CD4-positive, alpha-beta T cell (primary cell): ENCODE measurements around the gene TEAD2. TPM values are rescaled to one million over a fixed set of nuclear protein-coding genes. Genes with fewer than 3 reads are reported as not detected.
"Not testable (repeated sequence)": the region's sequence is repeated elsewhere in the genome, so short reads cannot be mapped to it uniquely, and the experiment has no call there.

ENCODE experiments used
- ATAC-seq: fragments of 200-7000 bp; cut with Tn5 transposase; one replicate; pipeline ENCODE4 v1.10.0; 2022; ENCODE audit warnings: mild to moderate bottlenecking; ENCODE audit not compliant: poor library complexity
- CTCF ChIA-PET: fragments of 350-600 bp; sonication (Branson Sonifier 250); formaldehyde crosslinking; loops from one replicate; lab custom pipeline; 2021; ENCODE audit warnings: antibody characterized with exemption, inconsistent platforms; lab: Charles Lee
- POLR2A ChIA-PET: fragments of 350-600 bp; sonication (Branson Sonifier 250); formaldehyde crosslinking; loops from one replicate; lab custom pipeline; 2021; ENCODE audit warnings: antibody characterized with exemption, inconsistent platforms; lab: Charles Lee
- DNase-seq, 14 experiments: peaks; one replicate each; pipeline ENCODE4 v3.0.0-alpha.2; 2013 to 2020; ENCODE audit warnings: mixed read lengths in 2 of 14
- H3K27ac ChIP-seq, 2 donors: one replicate each; pipeline versions ENCODE4 v1.5.1 to v1.7.0; 2013; ENCODE audit warnings: low read length in 2 of 2, low read depth in 1 of 2, mild to moderate bottlenecking in 1 of 2
- H3K27me3 ChIP-seq, 2 experiments: 1 replicate in 1 of 2; 2 replicates in 1 of 2; pipeline versions ENCODE4 v1.6.1 to v1.7.0; 2013; ENCODE audit warnings: low read length in 2 of 2, control low read depth in 1 of 2, mild to moderate bottlenecking in 1 of 2, moderate library complexity in 1 of 2; ENCODE audit not compliant: insufficient read depth in 2 of 2, control insufficient read depth in 1 of 2
- H3K36me3 ChIP-seq: one replicate; pipeline ENCODE4 v1.6.1; 2013; ENCODE audit warnings: low read length, control low read depth; ENCODE audit not compliant: insufficient read depth
- H3K4me1 ChIP-seq: one replicate; pipeline ENCODE4 v1.6.1; 2013; ENCODE audit warnings: low read length, control low read depth; ENCODE audit not compliant: insufficient read depth
- H3K4me3 ChIP-seq: one replicate; pipeline ENCODE4 v1.5.1; 2013; ENCODE audit warnings: mild to moderate bottlenecking, low read length, moderate library complexity
- H3K9me3 ChIP-seq, 2 experiments: 1 replicate in 1 of 2; 2 replicates in 1 of 2; pipeline versions ENCODE4 v1.6.1 to v1.7.0; 2013; ENCODE audit warnings: low read length in 2 of 2, mild to moderate bottlenecking in 2 of 2, control low read depth in 1 of 2, moderate library complexity in 1 of 2; ENCODE audit not compliant: control insufficient read depth in 1 of 2, insufficient read depth in 1 of 2
- H3K27ac Mint-ChIP-seq: one replicate; pipeline ENCODE4 v1.8.0; 2020; ENCODE audit warnings: mixed read lengths
- H3K27me3 Mint-ChIP-seq: one replicate; pipeline ENCODE4 v1.8.0; 2021; ENCODE audit warnings: mixed read lengths
- H3K36me3 Mint-ChIP-seq: one replicate; pipeline ENCODE4 v1.8.0; 2021; ENCODE audit warnings: low read depth, mixed read lengths
- H3K4me1 Mint-ChIP-seq: one replicate; pipeline ENCODE4 v1.8.0; 2021; ENCODE audit warnings: low read depth, mixed read lengths
- H3K4me3 Mint-ChIP-seq: one replicate; pipeline ENCODE4 v1.8.0; 2020; ENCODE audit warnings: mild to moderate bottlenecking, mixed read lengths
- H3K9me3 Mint-ChIP-seq: one replicate; pipeline ENCODE4 v1.8.0; 2020; ENCODE audit warnings: mixed read lengths
- CTCF ChIP-seq: fragments of 200-600 bp; IDR thresholded peaks from one replicate; pipeline ENCODE4 v1.8.0; 2022; ENCODE audit warnings: antibody characterized with exemption, mild to moderate bottlenecking
- intact Hi-C, 2 experiments: fragments of 100-400 bp; cut with DNase I in 1 of 2; cut with micrococcal nuclease in 1 of 2; formaldehyde crosslinking; loops; one replicate each; pipeline versions ENCODE4 v1.15.1 to v1.9.0; 2023 to 2025; cut with DNase I, micrococcal nuclease
- total RNA-seq, 174 experiments: library from RNA in 2 of 174; stranded (reverse) in 2 of 174; gene quantifications; one replicate each; pipeline ENCODE4 v1.2.3 and lab custom pipeline; 2021 to 2026

Gene TEAD2
- total RNA-seq, 2 experiments from 2014 or later = not detected

DNA sequence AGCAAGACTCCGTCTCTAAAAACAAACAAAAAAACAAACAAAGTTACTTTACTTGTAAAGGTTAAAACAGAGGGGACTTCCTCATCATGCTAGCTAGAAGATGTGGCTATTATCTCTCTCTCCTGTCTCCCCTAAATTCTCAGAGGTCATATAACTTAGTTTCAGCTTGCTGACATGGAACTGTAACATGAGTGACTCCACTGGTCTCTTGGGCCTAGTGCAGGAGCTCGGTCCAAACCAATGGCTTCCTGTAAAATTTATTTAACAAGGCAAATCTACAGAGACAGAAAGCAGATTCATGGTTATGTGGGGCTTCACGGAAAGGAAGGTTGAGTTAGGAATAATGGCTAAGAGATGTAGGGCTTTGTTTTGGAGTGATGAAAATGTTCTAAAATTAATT, 16.3 kb upstream of the TEAD2 start:
- H3K4me1 Mint-ChIP-seq = no peaks in the 10 kb centered on the region
- H3K27ac Mint-ChIP-seq = no peak overlapping the region
- no peak overlapping the region for H3K4me3 Mint-ChIP-seq
- POLR2A ChIA-PET = no interaction called here
- TF ChIP-seq CTCF = no peak
- H3K9me3 Mint-ChIP-seq = peaks cover 3% of the 10 kb centered on the region
- no peaks in the 10 kb centered on the region for H3K36me3 Mint-ChIP-seq
- intact Hi-C loops = no loop called here
- CTCF ChIA-PET = no interaction called here
- Histone ChIP-seq H3K27ac (no peak overlapping the region), H3K4me1 (no peaks in the 10 kb centered on the region), H3K9me3 (peaks cover 5 to 8% of the 10 kb centered on the region in 2 experiments), H3K27me3 (peaks cover 0 to 8% of the 10 kb centered on the region in 2 experiments), H3K4me3 (no peak overlapping the region), H3K36me3 (no peaks in the 10 kb centered on the region)
- peaks cover 7% of the 10 kb centered on the region for H3K27me3 Mint-ChIP-seq
- ATAC-seq (no peak), DNase-seq (no peak)

DNA sequence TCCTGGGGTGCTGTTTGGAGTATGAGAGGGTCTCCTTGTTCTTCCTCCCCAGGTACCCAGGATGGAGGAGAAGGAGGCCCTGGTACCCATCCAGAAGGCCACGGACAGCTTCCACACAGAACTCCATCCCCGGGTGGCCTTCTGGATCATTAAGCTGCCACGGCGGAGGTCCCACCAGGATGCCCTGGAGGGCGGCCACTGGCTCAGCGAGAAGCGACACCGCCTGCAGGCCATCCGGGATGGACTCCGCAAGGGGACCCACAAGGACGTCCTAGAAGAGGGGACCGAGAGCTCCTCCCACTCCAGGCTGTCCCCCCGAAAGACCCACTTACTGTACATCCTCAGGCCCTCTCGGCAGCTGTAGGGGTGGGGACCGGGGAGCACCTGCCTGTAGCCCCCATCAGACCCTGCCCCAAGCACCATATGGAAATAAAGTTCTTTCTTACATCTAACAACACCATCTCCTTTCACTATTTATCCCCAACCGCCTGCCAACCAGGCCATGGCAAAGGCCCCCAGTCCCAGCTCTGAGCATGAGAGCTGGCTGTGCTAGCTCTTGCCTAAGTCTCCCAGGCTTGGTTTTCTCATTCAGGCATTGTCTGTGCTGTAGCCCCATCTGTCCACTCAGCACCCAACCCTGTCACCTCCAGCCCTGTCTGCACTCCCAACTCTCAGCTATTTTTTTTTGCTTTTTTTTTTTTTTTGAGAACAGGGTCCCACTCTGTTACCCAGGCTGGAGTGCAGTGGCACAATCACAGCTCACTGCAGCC, 12.6 kb upstream of the TEAD2 start:
- Mint-ChIP-seq H3K4me3 (no peak overlapping the region), H3K9me3 (no peaks in the 10 kb centered on the region), H3K4me1 (no peaks in the 10 kb centered on the region), H3K27me3 (peaks cover 16% of the 10 kb centered on the region), H3K36me3 (no peaks in the 10 kb centered on the region), H3K27ac (no peak overlapping the region)
- Histone ChIP-seq H3K27me3 (no peaks in the 10 kb centered on the region), H3K4me3 (no peak overlapping the region), H3K4me1 (no peaks in the 10 kb centered on the region), H3K27ac (no peak overlapping the region), H3K9me3 (peaks cover 0 to 6% of the 10 kb centered on the region in 2 experiments), H3K36me3 (no peaks in the 10 kb centered on the region)
- ChIA-PET CTCF (no interaction called here), POLR2A (interaction anchor here (0.6 kb wide), 1 partner anchor 9 kb away, joined by 3 read pairs; no protein-coding TSS in a partner anchor)
- no peak for TF ChIP-seq CTCF
- intact Hi-C loops = no loop called here
- no peak for DNase-seq
- ATAC-seq = no peak

GRCh38 chr19:49373174-49373573, 11.0 kb upstream of the TEAD2 start:
- H3K4me1 ChIP-seq, H3K27me3 ChIP-seq, ATAC-seq, H3K9me3 Mint-ChIP-seq, H3K36me3 Mint-ChIP-seq, H3K27ac Mint-ChIP-seq, intact Hi-C loops, H3K36me3 ChIP-seq, CTCF ChIA-PET, POLR2A ChIA-PET, H3K27ac ChIP-seq, H3K4me3 ChIP-seq, DNase-seq, H3K4me3 Mint-ChIP-seq, H3K4me1 Mint-ChIP-seq: not testable (repeated sequence)
- H3K9me3 ChIP-seq = peaks cover 12 to 14% of the 10 kb centered on the region in 2 experiments
- peaks cover 16% of the 10 kb centered on the region for H3K27me3 Mint-ChIP-seq

DNA sequence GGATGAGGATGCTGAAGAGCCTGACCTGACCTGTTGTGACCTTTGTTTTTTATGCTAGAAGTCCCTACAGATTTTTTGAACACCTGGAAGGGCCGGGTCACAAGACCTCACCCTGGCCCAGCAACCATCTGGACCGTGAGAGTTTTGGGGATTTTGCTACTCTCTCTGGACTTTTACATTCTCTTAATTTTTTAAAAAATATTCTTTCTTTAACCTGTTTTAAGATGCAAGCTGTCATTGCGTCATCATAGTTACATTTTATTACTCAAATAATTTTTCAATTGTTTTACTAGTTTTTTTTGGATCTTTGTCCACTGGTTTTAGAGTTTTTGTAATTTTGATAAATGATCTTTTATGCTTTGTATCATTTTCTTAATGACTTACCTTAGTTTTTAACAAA, 9.0 kb upstream of the TEAD2 start:
- CTCF ChIA-PET = no interaction called here
- DNase-seq (no peak), ATAC-seq (no peak)
- no peak for TF ChIP-seq CTCF
- H3K4me3 ChIP-seq = no peak overlapping the region
- peaks cover 12 to 14% of the 10 kb centered on the region in 2 experiments for H3K9me3 ChIP-seq
- Mint-ChIP-seq H3K36me3 (no peaks in the 10 kb centered on the region), H3K4me3 (no peak overlapping the region), H3K27ac (no peak overlapping the region), H3K4me1 (no peaks in the 10 kb centered on the region), H3K9me3 (no peaks in the 10 kb centered on the region), H3K27me3 (peaks cover 16% of the 10 kb centered on the region)
- no peak overlapping the region for H3K27ac ChIP-seq
- intact Hi-C loops = no loop called here
- peaks cover 0 to 7% of the 10 kb centered on the region in 2 experiments for H3K27me3 ChIP-seq
- no peaks in the 10 kb centered on the region for H3K36me3 ChIP-seq
- H3K4me1 ChIP-seq = no peaks in the 10 kb centered on the region
- POLR2A ChIA-PET = no interaction called here
